HG03571 (cell line): ENCODE measurements around the gene NXN.
"Not testable (repeated sequence)": the region's sequence is repeated elsewhere in the genome, so short reads cannot be mapped to it uniquely, and the experiment has no call there.

Source experiments
- ATAC-seq: cut with Tn5 transposase; IDR thresholded peaks from one replicate; pipeline ENCODE4 v1.9.1; 2021; ENCODE audit not compliant: unreplicated experiment

The NXN gene

GRCh38 chr17:924306-924705, 55.3 kb downstream of the NXN start:
- ATAC-seq, result not testable (repeated sequence)

- ATAC-seq, result no peak
Observed at GRCh38 chr17:923633-924032, 55.9 kb downstream of the NXN start.

DNA sequence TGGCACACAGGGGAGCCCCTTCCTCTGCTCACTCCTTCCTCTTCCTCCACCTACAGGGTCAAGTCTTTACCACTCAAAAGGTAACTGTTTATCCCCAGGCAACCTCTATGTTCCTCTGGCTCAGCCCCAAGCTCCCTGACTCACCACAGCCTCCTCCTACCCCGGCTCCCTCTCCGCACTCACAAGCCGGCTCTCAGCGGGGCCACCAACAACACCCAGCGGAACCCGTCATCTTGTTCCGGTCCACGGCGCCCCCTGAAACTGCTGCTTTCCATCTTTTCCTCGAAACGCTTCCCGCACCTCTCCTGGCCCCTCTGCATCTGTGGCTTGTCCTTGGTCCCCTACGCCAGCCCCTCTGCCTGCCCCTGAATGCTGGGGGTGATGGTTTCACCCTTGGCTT, 58.4 kb downstream of the NXN start:
- no peak for ATAC-seq

DNA sequence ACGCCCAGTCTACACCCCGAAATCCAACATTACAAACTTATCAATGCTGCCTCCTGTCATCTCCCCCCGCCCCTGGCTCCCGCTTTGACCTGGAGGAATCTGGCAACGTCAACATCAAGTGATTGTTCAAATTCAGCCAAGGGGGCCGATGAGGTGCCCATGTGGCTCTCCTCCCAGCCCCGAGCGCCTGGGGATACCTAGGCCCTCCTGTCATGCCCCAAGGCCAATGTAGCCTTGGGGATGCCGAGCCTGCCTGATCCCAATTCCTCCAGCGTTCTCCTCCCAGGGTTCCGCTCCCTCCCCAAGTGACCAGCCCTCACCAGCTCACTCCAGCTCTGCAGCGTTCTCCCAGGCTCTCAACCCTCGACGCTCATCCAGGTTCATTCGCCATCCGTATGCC, 59.4 kb downstream of the NXN start:
- no peak for ATAC-seq

DNA sequence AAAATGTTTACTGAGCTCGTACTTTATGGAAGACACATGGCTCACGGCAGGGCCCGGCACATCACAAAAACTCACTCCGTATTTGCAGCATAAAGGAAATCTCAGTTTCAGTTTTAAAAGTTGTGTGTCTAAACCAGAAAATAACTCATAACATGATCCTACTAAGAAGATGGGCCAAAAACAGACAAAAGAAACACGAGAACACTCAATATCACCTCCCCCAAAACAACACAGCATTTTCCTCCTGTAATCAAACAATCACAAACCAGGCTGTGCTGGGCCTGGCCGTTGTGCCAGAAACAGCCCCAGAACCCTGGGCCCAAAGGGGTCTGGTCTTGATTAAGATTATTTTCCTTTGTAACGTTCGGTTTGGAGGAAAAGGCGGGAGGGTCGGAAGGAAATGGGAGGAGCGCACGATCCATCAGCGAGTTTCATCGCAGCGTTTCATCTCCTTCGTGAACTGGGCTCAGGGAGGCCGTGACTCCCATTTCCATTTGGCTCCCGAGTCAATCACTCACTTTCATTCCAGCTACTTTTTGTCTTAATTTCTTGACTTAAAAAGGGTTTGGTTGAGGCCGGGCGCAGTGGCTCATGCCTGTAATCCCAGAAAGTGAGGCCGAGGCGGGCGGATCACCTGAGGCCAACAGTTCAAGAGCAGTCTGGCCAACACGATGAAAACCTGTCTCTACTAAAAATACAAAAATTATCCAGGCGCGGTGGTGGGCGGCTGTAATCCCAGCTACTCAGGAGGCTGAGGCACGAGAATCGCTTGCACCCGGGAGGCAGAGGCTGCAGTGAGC, 61.4 kb downstream of the NXN start:
- no peak for ATAC-seq

DNA sequence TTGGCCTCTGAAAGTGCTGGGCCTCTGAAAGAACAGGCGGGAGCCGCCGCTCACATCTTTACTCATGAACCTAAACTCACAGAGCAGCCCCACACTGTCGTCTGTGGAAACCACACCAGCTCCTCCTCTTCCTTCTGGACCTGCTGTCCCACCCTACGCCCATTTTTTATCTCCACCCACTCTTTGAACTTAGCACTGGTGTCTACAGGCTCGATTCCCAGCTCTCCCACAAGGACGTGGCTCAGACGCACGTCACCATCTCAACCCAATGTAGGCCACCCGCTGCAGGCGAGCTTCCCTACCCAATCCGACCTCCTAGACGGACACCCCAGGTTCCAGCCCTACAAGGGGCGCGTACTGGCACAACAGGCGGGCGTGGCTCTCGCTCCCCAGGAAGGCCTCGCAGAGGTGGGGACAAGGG, 62.2 kb downstream of the NXN start:
- ATAC-seq, result no peak

DNA sequence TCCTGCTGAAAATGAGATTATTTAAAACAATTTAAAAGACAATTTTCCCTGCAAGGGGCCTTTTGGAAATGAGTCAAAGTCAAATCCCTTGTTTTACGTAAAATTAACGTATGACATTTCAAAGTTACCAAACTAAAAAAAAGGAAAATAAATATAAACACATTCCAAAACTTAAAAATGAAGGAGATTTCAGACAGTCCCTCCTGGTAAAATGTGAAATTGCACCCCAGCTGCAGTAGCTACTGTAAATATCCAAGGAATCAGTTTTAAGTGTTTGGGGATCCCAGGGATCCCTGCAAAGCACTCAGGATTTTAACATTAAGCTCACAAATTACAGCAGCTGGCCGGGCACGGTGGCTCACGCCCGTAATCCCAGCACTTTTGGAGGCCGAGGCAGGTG, 63.3 kb downstream of the NXN start:
- no peak for ATAC-seq

DNA sequence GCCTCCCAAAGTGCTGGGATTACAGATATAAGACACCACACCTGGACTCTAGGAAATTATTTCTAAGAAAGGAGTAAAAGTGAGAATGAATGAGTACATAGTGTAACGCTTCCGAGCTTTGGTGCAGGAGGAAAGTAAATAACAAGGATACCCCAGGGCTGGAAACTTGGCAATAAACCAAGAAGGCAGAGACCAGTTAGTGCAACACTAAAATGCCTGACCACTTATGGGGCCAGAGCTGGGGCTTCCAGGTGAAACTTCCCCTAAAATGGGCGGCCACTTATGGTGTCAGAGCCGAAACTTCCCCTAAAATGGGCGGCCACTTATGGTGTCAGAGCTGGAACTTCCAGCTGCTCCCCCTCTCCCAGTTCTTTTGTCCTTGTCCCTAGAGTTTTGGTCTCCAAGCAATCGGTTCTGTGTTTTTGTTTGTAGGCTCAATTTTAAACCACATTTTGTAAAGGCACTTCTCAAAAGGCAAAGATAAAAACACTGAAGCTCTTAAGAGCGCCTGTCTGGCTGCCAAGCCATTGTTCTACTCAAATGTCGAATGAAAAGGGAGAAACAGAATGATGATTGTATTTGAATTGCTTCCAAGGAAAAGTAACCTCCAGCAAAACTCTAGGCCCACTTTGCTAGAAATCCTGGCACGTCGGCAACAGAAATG, 63.9 kb downstream of the NXN start:
- ATAC-seq, result no peak

GRCh38 chr17:914561-914960, 65.0 kb downstream of the NXN start:
- no peak for ATAC-seq

GRCh38 chr17:913207-913606, 66.4 kb downstream of the NXN start:
- no peak for ATAC-seq

DNA sequence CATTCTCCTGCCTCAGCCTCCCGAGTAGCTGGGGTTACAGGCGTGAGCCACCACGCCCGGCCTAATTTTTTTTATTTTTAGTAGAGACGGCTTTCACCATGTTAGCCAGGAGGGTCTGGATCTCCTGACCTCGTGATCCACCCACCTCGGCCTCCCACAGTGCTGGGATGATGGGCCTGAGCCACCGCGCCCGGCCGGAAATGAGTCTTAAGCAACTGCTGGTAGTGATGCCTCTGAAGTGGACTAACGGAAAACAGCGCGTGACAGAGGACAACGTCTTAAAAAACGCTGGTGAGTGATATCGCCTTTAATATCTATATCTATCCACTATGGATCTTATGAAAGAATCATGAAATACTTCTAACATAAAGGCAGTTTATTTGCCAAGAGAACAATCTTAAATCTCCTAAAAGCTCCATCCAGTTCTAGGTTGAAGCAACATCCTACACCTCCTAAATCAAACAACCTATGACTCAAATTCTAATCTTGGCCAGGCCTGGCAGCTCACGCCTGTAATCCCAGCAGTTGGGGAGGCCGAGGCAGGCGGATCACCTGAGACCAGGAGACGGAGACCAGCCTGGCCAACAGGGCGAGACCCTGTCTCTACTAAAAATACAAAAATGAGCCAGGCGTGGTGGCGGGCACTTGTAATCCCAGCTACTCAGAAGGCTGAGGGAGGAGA, 69.8 kb downstream of the NXN start:
- no peak for ATAC-seq

DNA sequence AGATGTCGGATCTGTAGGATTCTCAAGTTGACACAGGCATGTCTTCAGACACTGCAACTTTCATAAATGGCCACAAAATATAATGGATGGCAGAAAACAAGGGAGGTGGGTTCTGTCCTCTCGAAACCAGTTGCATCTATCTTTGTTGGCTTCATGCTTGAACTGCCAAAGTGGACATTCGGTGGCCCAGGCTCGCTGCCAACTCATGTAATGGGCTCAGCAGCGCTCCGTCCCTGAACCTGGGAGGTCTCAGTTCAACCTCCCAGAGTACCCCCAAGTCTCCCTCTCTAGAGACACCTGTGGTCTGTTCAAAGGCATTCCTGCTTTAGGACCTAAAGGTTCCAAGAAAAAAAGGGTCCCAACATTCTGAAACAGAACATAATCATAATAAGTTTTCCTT, 71.9 kb downstream of the NXN start:
- no peak for ATAC-seq

DNA sequence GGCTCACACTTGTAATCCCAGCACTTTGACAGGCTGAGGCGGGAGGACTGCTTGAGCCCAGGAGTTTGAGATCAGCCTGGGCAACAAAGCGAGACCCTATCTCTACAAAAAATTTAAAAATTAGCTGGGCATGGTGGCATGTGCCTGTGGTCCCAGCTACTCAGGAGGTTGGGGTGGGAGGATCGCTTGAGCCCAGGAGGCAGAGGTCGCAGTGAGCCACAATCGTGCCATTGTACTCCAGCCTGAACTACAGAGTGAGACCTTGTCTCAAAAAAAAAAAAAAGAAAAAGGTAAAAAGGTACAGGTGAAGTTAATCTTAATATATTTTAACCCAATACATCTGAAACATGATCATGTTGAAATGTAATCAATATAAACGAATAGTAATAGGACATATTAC, 73.9 kb downstream of the NXN start:
- ATAC-seq, result not testable (repeated sequence)

DNA sequence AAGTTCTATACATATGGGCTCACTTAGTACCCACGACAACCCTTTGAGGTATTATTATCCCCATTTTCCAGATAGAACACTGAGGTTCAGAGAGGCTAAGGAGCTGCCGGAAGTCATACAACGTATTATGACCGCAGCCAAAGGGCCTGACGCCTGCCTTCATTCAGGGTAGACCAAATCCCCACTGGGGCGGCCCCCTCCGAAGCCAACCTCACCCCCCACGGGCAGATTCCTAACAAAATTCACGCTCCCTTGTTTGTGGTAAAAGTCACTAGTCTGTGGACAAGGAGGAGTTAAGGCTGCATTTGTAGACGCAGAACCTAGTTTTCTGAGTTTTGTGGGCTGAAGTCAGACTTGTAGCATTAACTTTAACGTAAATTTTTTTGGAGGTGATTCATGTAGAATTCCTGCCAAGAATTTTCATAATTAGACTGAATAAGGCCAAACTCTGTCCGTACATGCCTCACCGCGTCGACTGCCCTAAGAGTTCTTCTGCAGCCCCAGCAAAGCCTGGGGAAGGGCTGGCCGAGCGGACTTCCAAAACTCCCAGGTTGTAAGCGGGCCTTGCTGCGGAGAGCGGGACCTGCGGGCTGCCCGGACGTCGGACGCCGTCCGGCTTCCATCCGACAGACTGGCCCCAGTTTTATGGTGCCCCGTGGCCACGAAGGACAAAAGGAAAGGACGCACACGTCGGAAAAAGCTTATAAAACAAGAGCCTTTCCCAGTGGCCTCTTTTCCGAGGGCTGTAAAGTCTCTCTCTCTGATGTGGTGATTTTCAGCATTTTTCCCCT, 75.7 kb downstream of the NXN start:
- no peak for ATAC-seq

DNA sequence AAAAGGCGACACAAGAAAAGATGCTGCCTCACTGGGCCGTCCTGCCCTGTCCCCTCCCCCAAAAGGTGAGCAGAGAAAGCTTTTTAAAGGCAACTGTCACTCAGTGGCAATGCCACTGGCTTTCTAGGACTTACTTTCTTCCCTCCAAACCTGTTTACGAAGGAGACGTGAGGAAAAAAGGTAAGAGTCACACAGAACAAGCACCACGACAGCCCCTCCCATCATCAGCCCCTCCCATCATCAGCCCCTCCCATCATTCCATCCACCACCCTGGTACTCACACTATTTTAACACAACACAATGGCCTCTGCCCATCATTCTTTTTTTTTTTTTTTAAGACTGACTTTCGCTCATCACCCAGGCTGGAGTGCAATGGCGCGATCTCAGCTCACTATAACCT, 77.1 kb downstream of the NXN start:
- ATAC-seq, result no peak

DNA sequence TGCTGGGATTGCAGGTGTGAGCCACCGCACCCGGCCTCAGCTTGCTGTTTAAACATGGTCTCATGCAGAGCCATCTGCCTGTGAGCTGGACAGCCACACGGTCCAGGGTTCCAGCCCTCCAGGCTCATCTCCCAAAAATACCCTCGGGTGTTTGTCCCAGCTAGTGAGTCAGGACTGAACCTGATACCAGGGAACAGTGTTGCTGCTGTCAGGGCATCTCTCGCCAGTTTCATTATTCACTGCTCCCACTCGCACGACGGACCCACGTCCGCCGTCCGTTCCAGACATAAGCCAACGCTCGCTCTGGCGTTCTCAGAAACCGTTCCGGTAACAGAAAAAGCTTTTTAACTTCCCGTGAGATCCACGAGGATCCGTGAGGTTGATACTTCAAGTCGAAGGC, 77.6 kb downstream of the NXN start:
- no peak for ATAC-seq

DNA sequence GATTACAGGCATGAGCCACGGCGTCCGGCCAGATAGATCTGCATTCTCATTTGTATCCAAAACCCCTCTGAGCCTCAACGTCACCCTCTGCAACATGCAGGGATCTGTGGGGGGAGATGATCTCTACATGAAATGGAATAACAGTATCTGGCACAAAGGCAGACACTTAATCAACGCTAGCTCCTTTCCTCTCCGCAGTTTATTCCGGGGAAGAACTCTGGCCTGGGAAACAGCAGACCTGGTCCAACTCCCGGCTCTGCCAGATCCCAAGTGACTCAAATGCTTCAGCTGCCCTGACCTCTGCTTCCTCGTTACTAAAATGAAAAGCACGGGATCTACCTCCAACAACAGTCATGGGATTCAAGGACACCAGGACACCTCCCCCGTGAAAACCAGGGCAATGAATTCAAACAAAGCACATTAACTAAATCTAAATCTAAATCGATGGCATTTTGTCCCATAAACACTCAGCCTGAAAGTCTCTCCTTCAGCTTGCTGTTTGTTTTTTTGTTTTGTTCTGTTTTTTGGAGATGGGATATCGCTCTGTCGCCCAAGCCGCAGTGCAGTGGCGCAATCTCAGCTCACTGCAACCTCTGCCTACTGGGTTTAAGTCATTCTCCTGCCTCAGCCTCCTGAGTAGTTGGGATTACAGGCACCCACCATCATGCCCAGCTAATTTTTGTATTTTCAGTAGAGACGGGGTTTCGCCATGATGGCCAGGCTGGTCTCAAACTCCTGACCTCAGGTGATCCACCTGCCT, 78.2 kb downstream of the NXN start:
- no peak for ATAC-seq

DNA sequence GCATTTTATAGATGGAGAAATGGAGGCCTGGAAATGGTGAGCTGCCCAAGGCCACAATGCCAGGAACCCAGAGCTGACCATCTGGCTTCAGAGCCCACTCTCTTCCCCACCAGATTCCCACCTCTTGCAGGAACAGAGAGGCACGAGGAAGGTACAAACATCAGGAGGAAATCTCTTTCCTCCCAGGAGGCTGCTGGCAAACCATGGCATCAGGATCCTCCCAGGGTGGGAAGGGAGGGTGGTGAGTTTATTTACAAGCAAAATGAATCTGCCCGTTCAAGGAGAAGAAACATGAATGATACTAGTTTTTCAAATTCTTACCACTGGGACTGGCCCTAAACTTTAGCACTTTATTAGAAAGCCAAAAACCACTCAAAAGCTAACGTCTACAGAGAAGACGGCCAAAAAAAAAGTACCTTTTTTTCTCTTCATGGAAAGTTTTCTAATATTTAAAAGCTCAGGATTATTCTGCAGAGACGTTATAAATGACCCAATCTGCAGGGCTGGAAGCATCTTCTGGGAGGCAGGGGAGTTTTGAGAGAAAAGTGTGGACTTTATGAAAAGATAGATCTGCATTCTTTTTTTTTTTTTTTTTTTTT, 79.1 kb downstream of the NXN start:
- ATAC-seq, result no peak

- ATAC-seq, result no peak
Observed at GRCh38 chr17:897970-898619, 81.5 kb downstream of the NXN start.
